ENCODE results near the gene EVPL.

EVPL gene

GRCh38 chr17:76000016-76000754 is 26.9 kb downstream of the EVPL start (continued):
- TF ChIP-seq GLIS1 (tag by site-specific recombination; IDR thresholded peaks at IDR 0.05) = peak; percentile 64; the same call in 1 of the 2 replicates
- no peak for TF ChIP-seq ZFP69B (tag by site-specific recombination; IDR thresholded peaks at IDR 0.05)
- TF ChIP-seq ZNF645 (tag by site-specific recombination; IDR thresholded peaks at IDR 0.05) = no peak
- TF ChIP-seq ZSCAN18 (tag by site-specific recombination; IDR thresholded peaks at IDR 0.05) = no peak
- no peak for TF ChIP-seq ZNF830 (tag by site-specific recombination; IDR thresholded peaks at IDR 0.05; ENCODE audit: low read depth)
- TF ChIP-seq ZBTB20 (tag by site-specific recombination; IDR thresholded peaks at IDR 0.05) = no peak
- TF ChIP-seq ZNF449 (tag by site-specific recombination; IDR thresholded peaks at IDR 0.05) = no peak
- no peak for TF ChIP-seq ZNF670 (tag by site-specific recombination; IDR thresholded peaks at IDR 0.05; ENCODE audit: low read depth)
- no peak for TF ChIP-seq ZNF16 (tag by site-specific recombination; IDR thresholded peaks at IDR 0.05; ENCODE audit: low read depth)
- no peak for TF ChIP-seq ZNF610 (tag by site-specific recombination; IDR thresholded peaks at IDR 0.05; ENCODE audit: borderline replicate concordance)
- no peak for TF ChIP-seq ZBTB48 (tag by site-specific recombination; IDR thresholded peaks at IDR 0.05)
- TF ChIP-seq ZNF692 (tag by site-specific recombination; IDR thresholded peaks at IDR 0.05) = no peak

GRCh38 chr17:75998327-75998795 is 28.7 kb downstream of the EVPL start:
- no peaks in the 10 kb centered on the region for H3K9me3 ChIP-seq (ENCODE audit: control insufficient read depth, insufficient read depth, low read depth, low read length)
- ChIA-PET POLR2A (interaction anchor here (0.5 to 1.3 kb wide), 9 partner anchors 10 to 266 kb away, joined by 3 to 7 read pairs (median 4); partner anchors contain the start of genes ACOX1 and FBF1), CTCF (interaction anchor here (0.9 to 12.1 kb wide), 8 partner anchors 12 to 281 kb away, joined by 3 to 224 read pairs (median 25); partner anchors contain the start of gene MRPL38)
- H3K36me3 ChIP-seq (ENCODE audit: control insufficient read depth in 2 of 2, insufficient read depth in 1 of 2, low read length in 2 of 2) = peaks cover 0 to 4% of the 10 kb centered on the region in 2 experiments; a peak in 1 of 3 replicates
- no peak overlapping the region for H3K4me3 ChIP-seq (ENCODE audit: low read depth, low read length)
- H3K27ac ChIP-seq (ENCODE audit: extremely low read depth, low read depth, low read length) = no peak overlapping the region
- no peaks in the 10 kb centered on the region for H3K4me1 ChIP-seq (ENCODE audit: control insufficient read depth, insufficient read depth, low read length)
- TF ChIP-seq ZSCAN30 (tag by site-specific recombination; IDR thresholded peaks at IDR 0.05) (no peak), ZNF571 (tag by site-specific recombination; IDR thresholded peaks at IDR 0.05) (no peak), ZNF473 (tag by site-specific recombination; IDR thresholded peaks at IDR 0.05) (no peak), ZFP41 (tag by site-specific recombination; IDR thresholded peaks at IDR 0.05; ENCODE audit: borderline replicate concordance) (no peak), ZBTB8A (tag by site-specific recombination; IDR thresholded peaks at IDR 0.05) (no peak), ZNF121 (tag by site-specific recombination; IDR thresholded peaks at IDR 0.05) (peak; percentile 60; the same call in 1 of the 2 replicates), ZNF398 (tag by site-specific recombination; IDR thresholded peaks at IDR 0.05) (no peak), ZNF24 (tag by site-specific recombination; IDR thresholded peaks at IDR 0.05) (no peak)

All from HEK293 (cell line).